HL-60 (cell line): ENCODE results near the gene IGFL1.

ENCODE experiments used
- CTCF ChIP-seq: IDR thresholded peaks from one replicate; pipeline ENCODE4 v1.5.1; 2011; ENCODE audit warnings: low read length, control low read depth, inconsistent platforms; ENCODE audit not compliant: insufficient read depth
- POLR2AphosphoS5 ChIP-seq: IDR thresholded peaks from 2 replicates; pipeline ENCODE4 v1.6.1; 2012; ENCODE audit warnings: low read depth

DNA sequence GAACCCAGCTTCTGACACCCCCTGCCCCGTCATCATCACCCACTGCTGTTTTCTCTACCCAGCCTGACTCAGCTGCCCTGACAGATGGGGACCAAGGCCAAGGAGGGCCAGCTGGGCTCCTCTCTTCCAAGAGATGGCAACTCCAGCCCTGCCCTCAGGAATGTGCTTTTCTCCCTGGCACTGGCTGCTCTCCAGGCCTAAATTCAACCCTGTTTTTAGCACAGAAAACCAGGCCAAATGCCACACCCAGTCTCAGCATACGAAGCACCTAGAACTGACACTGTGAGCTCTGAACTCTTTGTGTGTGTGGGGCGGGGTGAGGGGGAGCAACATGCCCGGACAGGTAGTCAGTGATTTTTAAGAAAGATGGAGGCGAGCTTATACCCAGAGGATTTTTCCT, 23.4 kb upstream of the IGFL1 start:
- no peak for TF ChIP-seq CTCF
- no peak for TF ChIP-seq POLR2AphosphoS5
